HCT116 (cell line): ENCODE results near the gene ATXN1.

Experiments
- CBX3 ChIP-seq: IDR thresholded peaks from 2 replicates; pipeline ENCODE4 v1.6.1; 2012; ENCODE audit warnings: low read depth
- EZH2 ChIP-seq: fragments of 200-600 bp; sonication (generic); IDR thresholded peaks from 2 replicates; pipeline ENCODE4 v1.6.1; 2017; ENCODE audit warnings: antibody characterized with exemption, mixed run types
- POLR2A ChIP-seq: IDR thresholded peaks from 2 replicates; pipeline ENCODE4 v1.7.0; 2011; ENCODE audit warnings: borderline replicate concordance; ENCODE audit not compliant: insufficient read depth, insufficient read length; ENCODE audit errors: extremely low read depth
- POLR2AphosphoS5 ChIP-seq: IDR thresholded peaks from 2 replicates; pipeline ENCODE4 v1.6.1; 2011; ENCODE audit warnings: mild to moderate bottlenecking, low read depth, low read length, moderate library complexity
- SIN3A ChIP-seq: IDR thresholded peaks from 2 replicates; pipeline ENCODE4 v1.6.1; 2012; ENCODE audit warnings: low read depth
- TCF7L2 ChIP-seq: IDR thresholded peaks from 2 replicates; pipeline ENCODE4 v1.7.0; 2011; ENCODE audit warnings: borderline replicate concordance, inconsistent platforms; ENCODE audit not compliant: insufficient read depth, insufficient read length; ENCODE audit errors: extremely low read depth
- YY1 ChIP-seq: IDR thresholded peaks from 2 replicates; pipeline ENCODE4 v1.6.1; 2011; ENCODE audit warnings: low read length, low read depth, moderate library complexity, mild to moderate bottlenecking; ENCODE audit not compliant: insufficient replicate concordance; ENCODE audit errors: extremely low read depth
- TF ChIP-seq, protein P1 (sequence below): IDR thresholded peaks from 2 replicates; pipeline ENCODE4 v1.6.1; 2012
- TF ChIP-seq, protein P2 (sequence below), 3 experiments: fragments of 200-600 bp in 1 of 3; sonication (generic) in 1 of 3; IDR thresholded peaks in 2 of 3; conservative IDR thresholded peaks in 1 of 3; 2 replicates each; pipeline ENCODE4 v1.5.1; 2012 to 2017; ENCODE audit warnings: low read depth in 2 of 3, low read length in 2 of 3, antibody characterized with exemption in 1 of 3, borderline replicate concordance in 1 of 3, control low read depth in 1 of 3, mild to moderate bottlenecking in 1 of 3, mixed read lengths in 1 of 3, mixed run types in 1 of 3, moderate library complexity in 1 of 3; ENCODE audit not compliant: insufficient read depth in 1 of 3

DNA sequence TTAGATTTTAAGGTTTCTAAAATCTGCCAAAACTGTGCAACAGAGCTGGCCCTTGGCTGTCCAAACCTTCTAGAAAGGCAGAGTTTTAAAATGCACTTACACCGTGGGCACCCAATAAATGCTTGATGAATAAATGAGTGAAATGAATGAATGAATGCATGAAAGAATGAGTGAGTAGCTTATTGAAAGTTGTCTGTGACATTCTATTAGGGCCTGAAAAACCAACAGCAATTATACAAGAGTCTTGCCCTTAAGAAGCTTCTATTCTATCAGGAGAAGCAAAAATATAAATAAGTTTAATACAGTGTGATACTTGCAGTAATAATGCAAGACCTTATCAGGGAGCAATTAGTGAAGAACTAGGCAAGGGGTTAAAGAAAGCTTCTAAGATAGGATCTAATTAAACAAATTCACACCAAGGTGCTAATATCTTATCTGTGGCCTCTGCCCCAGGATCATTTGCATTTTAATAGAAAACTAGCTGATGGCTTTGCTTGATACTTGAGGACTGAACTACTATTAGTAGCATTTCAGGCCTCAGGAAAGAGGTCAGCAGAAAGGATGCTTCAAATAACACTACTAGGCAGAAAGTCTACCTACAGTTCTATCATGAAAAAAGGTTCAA, 292.2 kb downstream of the ATXN1 start:
- no peak for TF ChIP-seq POLR2AphosphoS5
- TF ChIP-seq, protein P1, sequence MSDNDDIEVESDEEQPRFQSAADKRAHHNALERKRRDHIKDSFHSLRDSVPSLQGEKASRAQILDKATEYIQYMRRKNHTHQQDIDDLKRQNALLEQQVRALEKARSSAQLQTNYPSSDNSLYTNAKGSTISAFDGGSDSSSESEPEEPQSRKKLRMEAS = no peak
- TF ChIP-seq EZH2 = no peak
- TF ChIP-seq, protein P2, sequence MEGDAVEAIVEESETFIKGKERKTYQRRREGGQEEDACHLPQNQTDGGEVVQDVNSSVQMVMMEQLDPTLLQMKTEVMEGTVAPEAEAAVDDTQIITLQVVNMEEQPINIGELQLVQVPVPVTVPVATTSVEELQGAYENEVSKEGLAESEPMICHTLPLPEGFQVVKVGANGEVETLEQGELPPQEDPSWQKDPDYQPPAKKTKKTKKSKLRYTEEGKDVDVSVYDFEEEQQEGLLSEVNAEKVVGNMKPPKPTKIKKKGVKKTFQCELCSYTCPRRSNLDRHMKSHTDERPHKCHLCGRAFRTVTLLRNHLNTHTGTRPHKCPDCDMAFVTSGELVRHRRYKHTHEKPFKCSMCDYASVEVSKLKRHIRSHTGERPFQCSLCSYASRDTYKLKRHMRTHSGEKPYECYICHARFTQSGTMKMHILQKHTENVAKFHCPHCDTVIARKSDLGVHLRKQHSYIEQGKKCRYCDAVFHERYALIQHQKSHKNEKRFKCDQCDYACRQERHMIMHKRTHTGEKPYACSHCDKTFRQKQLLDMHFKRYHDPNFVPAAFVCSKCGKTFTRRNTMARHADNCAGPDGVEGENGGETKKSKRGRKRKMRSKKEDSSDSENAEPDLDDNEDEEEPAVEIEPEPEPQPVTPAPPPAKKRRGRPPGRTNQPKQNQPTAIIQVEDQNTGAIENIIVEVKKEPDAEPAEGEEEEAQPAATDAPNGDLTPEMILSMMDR (IDR thresholded peaks at IDR 0.05 in 2 of 3, conservative IDR thresholded peaks at IDR 0.05 in 1 of 3; ENCODE audit: borderline replicate concordance in 1 of 3, insufficient read depth in 1 of 3, low read depth in 2 of 3, low read length in 2 of 3) = no peak
- no peak for TF ChIP-seq TCF7L2
- TF ChIP-seq YY1 = no peak
- no peak for TF ChIP-seq POLR2A
- no peak for TF ChIP-seq SIN3A
- no peak for TF ChIP-seq CBX3
